ENCODE results near the gene MYH11.

- no peak for TF ChIP-seq FOXM1 (IDR thresholded peaks at IDR 0.05; ENCODE audit: borderline replicate concordance)
- no peak for TF ChIP-seq PKNOX1 (IDR thresholded peaks at IDR 0.05)
- no peak for TF ChIP-seq ARNT (IDR thresholded peaks at IDR 0.05)
- TF ChIP-seq SP1 (IDR thresholded peaks at IDR 0.05), result no peak
- TF ChIP-seq FOXA1 (IDR thresholded peaks at IDR 0.05), result no peak
These were observed 121.2 kb downstream of the MYH11 start for GRCh38 chr16:15735610-15736009.

All from HEK293T (cell line).